HG02678 (cell line): ENCODE results near the gene TNFAIP8L2.
A peak's percentile ranks its signal among the peaks of the same experiment; 100 is the strongest.

ENCODE experiments used
- ATAC-seq: cut with Tn5 transposase; IDR thresholded peaks from one replicate; pipeline ENCODE4 v1.9.1; 2021; ENCODE audit warnings: mild to moderate bottlenecking, moderate library complexity; ENCODE audit not compliant: unreplicated experiment

Gene TNFAIP8L2

DNA sequence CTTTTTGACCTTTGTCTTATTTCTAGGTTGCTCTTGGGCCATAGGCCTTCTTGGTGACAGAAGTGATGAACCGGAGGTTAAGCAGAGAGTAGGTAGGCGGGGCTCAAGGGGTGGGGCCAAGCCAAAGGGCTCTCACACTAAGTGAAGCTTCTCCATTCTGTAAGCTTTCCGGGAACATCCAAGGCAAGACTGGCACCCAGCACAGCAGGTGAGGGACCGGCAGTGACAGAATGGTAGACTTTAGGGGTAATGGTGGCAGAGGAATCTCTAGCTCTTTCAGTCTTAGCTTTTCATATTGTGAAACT is at the start of gene TNFAIP8L2:
Gene TNFAIP8L2, plus strand, starts transcription at position 135 of the 305 bp plus-strand sequence. CDS start 2,049 bp downstream, outside the sequence.
- peak; percentile 75 for ATAC-seq

DNA sequence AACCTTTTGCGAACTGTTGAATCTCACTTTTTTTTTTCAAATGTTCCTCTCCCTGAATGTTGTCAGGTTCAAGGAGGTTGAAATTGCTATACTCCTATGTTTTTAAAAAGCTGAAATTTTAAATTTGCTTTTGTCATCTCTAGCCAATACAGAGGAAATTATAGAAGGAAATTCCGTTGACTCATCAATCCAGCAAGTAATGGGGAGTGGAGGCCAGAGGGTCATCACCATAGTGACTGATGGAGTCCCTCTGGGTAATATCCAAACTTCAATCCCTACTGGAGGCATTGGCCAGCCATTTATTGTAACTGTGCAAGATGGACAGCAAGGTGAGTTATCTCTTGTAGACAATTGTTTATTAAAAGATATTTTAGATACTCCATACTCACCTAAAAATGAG is 49.6 kb upstream of the TNFAIP8L2 start:
- ATAC-seq, result no peak

GRCh38 chr1:151108331-151108730 is 48.1 kb upstream of the TNFAIP8L2 start:
- no peak for ATAC-seq

DNA sequence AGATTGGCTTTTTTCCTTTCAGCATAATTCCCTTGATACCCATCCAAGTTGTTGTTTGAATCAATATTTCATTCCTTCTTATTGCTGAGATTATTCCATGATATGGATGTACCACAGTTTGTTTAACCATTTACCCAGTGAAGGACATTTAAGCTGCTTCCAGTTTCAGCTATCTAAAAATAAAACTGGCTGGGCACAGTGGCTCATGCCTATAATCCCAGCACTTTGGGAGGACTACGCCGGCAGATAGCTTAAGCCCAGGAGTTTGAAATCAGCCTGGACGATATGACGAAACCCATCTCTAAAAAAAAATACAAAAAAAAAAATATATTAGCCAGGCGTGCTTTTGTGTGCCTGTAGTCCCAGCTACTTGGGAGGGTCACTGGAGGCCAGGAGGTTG is 42.6 kb upstream of the TNFAIP8L2 start:
- no peak for ATAC-seq

- ATAC-seq, result no peak
Measured at GRCh38 chr1:151124763-151125403, 31.6 kb upstream of the TNFAIP8L2 start.

DNA sequence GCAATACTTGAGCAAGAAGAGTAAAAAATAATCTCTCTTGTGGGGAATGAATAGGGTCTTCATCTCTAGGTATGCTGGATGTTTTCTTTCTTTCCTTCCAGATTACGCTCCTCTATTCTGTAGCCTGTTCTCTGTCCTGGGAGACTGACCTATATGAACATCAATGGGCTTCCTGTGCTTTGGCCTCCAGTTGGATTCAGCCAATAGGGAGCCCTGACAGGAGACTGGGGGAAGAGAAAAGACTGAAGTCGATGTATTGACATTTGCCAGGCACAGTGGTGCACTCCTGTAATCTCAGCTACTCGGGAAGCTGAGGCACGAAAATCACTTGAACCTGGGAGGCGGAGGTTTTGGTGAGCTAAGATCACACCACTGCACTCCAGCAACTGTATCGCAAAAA is 27.6 kb upstream of the TNFAIP8L2 start:
- no peak for ATAC-seq

DNA sequence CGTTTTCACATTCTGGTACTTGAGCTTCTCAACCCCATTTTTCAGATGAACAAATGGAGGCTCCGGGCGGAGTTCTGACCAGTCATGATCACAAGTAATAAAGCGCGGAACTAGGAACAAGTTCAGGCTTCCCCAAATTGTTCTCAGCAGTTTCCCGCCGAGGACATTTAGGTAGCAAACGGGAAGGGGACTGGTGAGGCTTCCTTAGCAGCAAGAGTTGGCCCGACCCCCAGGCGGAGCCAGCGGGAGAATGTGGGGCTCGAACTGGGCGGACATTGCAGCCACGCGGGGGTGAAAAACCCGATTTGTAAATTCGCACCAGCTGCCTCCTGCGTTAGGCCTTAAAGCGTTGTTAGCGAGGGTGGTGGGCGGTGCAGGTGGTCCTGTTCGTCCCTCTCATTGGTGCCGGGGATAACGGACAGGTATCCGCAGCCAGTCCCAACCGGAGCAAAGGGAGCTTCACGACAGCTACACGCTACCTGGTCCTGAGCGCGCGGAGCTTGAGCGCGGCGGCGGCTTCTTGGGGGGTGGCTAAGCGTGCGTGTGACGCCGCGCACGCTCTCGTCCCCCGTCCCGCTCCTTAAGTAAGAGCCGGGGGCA is 25.4 kb upstream of the TNFAIP8L2 start:
- ATAC-seq, result peak; percentile 96

GRCh38 chr1:151131701-151132334 is 24.6 kb upstream of the TNFAIP8L2 start:
- no peak for ATAC-seq

- no peak for ATAC-seq
Measured at GRCh38 chr1:151132335-151133017, 24.0 kb upstream of the TNFAIP8L2 start.

- no peak for ATAC-seq
Measured at GRCh38 chr1:151133018-151133806, 23.2 kb upstream of the TNFAIP8L2 start.

DNA sequence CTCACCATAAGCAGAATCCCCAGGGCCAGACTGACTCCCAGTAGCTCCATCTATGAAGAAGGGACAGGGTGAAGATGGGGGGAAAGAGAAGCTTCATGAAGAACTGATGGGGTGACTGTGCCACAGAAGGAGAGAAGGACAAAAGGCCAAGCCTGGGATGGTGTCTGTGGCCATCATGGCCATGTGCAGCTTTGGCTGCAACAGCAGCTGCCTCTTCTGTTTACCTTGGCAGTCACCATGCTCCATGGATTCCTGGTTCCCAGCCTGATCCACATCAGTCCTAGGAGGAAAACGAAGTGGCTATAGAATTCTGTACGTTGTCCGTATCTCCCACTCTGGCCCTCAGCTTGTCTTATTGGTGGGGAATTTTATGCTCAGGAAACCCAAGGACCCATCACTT is 22.1 kb upstream of the TNFAIP8L2 start:
- no peak for ATAC-seq

DNA sequence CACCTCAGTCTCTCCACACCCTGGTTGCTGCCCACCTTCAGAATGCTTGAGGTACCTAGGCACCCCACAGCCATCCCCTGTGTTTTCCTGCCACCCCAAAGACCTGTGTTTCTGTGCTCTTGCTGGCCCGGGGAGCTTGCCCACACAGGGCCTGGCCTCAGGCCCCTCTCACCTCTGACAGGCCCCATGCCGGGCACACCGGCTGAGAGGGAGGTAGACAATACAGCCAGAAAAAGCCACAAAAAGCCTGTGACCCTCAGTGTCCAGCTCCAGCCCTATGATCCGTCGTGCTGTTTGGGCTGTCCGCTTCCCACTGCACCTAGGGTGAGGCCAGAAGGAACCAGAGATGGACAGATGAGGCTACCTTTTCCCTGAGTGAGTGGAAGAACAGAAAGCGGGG is 21.5 kb upstream of the TNFAIP8L2 start:
- ATAC-seq, result no peak

DNA sequence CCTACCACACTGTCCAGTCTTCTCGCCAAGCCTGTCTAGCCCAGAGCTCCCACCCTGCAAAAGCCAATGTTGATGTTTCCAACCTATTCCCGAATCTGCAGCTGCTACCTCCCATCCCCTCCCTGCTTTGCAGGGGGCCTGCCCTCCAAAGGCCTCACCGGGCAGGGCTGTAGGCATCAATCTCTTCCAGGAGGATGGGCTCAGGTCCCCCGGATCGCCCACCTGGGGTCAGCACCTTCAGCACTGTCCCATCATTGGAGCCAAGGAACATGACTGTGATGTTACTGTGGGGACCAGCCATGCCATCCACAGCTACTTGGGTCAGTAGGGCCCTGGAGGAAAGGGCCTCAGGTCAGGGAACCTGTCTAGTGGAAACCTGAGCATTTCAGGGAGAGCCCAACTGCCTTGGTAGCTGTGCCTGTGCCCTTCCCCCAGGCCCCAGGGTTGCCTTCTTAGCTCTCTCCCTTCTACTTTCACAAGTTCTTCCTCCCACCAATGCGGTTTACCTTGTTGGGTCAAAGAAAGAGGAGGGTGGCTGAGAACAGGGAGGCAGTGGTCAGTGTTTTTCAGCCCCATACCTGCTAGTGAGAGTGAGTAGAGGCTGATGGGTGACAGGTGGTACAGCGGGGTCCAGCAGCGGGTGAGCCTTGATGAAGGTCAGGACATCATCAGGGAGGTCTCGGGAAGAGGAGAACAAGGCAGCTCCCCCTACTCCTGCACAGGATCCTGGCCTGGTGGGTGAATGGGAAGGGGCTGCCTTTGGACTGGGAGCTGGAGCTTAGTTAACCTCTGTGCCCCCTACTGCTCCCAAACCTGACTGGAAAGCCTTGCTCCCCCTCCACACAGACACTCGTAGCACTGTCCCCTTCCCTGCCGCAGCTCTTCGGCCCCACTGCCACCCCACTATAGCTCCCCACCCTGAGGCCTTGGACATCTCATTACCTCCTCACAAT is 20.7 kb upstream of the TNFAIP8L2 start:
- no peak for ATAC-seq

- ATAC-seq, result no peak
Measured at GRCh38 chr1:151137789-151138188, 18.7 kb upstream of the TNFAIP8L2 start.

DNA sequence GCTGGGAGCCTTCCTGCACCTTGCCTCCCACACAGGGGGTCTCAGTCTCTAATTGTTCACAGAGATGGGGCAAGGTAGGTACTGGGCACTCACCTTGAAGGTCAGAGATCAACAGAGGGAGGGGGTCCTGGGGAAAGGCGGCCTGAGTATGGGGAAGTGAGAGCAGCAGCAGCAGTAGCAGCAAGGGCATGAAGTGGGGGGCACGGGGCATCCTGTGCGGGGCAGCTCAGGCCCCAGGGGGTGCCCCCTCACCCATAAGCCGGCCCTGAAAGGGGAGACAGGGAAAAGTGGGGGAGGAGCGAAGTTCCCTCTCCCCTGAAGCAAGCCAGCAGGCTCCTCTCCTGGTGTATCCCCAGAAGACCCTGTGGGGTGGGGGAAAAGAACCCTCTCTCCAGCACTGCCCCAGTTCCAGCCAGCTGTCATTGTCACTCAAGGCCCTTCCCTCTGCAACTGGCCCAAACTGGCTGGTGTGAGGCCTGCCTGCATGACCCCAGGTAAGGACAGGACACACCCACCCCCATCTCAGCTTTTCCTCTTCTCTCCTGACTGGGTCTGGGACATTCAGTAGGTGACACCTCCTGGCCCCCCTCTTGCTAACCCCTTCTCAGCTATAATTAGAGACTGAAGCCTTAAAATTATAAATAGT is 13.9 kb upstream of the TNFAIP8L2 start:
- ATAC-seq, result no peak

- ATAC-seq, result no peak
Measured at GRCh38 chr1:151143057-151143435, 13.4 kb upstream of the TNFAIP8L2 start.

DNA sequence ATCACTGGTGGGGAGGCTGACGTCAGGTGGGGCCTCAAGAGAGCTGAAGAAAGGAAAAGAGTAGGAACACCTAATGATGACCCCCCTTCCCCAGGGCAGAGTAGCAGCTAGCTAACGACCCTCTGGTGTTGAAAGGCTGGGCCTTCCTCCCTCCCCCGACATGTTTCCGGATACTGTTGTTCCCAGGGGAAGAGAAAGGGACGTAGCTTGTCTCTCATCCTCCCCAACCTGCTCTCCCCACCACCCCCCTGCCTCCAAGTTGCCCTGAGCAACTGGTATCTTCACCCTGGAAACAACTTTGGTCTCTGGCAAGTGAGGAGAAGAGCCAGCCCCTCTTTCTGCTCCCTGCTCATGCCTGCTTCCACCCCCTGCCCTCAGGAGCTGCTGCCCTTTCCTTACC is 12.5 kb upstream of the TNFAIP8L2 start:
- ATAC-seq, result no peak

GRCh38 chr1:151144474-151145303 is 11.8 kb upstream of the TNFAIP8L2 start:
- ATAC-seq, result no peak
